NT2/D1 (cell line): Measurements from ENCODE around the gene GNAI3.

Experiments used
- DNase-seq: peaks from one replicate; pipeline ENCODE4 v3.0.0-alpha.2; 2011; ENCODE audit warnings: low read depth, low spot score
- H3K27me3 ChIP-seq: 2 replicates; pipeline ENCODE4 v1.6.0; 2011; ENCODE audit warnings: mild to moderate bottlenecking; ENCODE audit not compliant: insufficient read length, insufficient read depth
- H3K36me3 ChIP-seq: 2 replicates; pipeline ENCODE4 v1.6.1; 2011; ENCODE audit warnings: mild to moderate bottlenecking, low read length, mixed read lengths; ENCODE audit not compliant: insufficient read depth, insufficient read length
- H3K4me1 ChIP-seq: 2 replicates; pipeline ENCODE4 v1.5.1; 2011; ENCODE audit not compliant: insufficient read depth, insufficient read length
- H3K4me3 ChIP-seq: 2 replicates; pipeline ENCODE4 v1.5.1; 2011; ENCODE audit warnings: low read depth; ENCODE audit not compliant: insufficient read length
- H3K9ac ChIP-seq: 2 replicates; pipeline ENCODE4 v1.6.0; 2011; ENCODE audit warnings: low read depth; ENCODE audit not compliant: insufficient read length
- H3K9me3 ChIP-seq: 2 replicates; pipeline ENCODE4 v1.5.1; 2011; ENCODE audit warnings: mild to moderate bottlenecking, low read length; ENCODE audit not compliant: insufficient read depth
- SUZ12 ChIP-seq: IDR thresholded peaks from 2 replicates; pipeline ENCODE4 v1.6.1; 2011; ENCODE audit not compliant: insufficient read length, insufficient read depth; ENCODE audit errors: extremely low read depth
- YY1 ChIP-seq: IDR thresholded peaks from 2 replicates; pipeline ENCODE4 v1.6.1; 2011; ENCODE audit not compliant: insufficient read length, insufficient read depth
- ZNF274 ChIP-seq: IDR thresholded peaks from 2 replicates; pipeline ENCODE4 v1.6.1; 2011; ENCODE audit warnings: mild to moderate bottlenecking, low read depth, low read length

The GNAI3 gene

DNA sequence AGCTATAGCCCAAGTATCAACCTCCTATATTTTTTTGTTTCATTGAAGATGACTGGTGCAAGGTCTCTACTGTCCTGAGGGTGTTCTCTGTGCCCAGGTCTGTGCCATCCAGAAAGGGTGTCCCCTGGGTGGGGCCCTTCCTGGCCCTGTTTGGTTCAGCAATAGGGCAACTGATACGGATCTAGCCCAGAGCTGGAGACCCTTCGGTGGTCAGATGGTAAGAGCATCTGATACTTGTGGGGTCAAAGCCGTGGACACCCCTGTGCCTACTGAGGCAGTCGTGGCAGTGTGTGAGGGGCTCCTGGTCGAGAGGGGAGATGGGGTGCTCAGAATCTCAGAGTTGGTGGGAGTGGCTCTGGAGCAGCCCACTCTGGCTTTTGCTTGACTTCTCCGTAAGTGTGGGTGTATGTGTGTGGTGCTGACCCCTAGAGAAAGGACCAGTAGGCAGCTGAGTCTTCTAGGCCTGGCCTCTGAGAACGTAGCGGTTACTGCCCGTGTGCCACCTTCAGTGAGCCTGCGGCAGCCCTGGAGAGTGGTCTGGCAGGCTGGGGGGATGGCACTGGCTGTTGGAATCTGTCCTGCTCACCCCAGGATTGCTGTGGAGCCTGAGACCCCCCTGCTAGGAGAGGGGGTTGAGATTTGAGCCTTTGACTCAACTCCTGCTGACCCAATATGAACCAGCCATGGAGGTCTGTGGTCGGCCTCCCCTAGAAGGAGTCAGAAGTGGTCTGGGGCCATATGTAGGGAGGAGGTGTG, 73.9 kb downstream of the GNAI3 start:
- DNase-seq = no peak
- Histone ChIP-seq H3K27me3 (no peaks in the 10 kb centered on the region), H3K4me3 (no peak overlapping the region)

DNA sequence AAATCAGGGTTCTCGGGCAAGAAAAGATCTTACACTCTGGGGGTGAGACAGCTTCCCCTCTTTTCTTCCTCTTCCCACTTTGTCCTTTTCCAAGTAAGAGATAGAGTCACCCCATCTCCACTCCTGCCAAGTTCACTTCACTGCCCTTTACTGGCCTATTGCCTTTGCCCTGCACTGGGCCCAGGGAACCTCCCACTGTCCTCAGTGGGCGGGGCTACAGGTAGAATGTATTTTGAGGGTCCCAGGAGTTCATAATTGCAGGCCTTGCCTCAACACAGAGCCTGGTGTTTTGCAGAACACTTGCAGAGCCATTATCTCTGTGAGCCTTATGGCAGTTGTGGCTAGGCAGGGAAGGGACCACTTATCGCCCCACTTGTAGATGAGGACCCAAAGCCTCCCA, 74.5 kb downstream of the GNAI3 start:
- Histone ChIP-seq H3K4me3 (no peak overlapping the region), H3K9me3 (no peaks in the 10 kb centered on the region), H3K27me3 (no peaks in the 10 kb centered on the region), H3K36me3 (peaks cover 47% of the 10 kb centered on the region), H3K9ac (no peak overlapping the region), H3K4me1 (peaks cover 35% of the 10 kb centered on the region)
- DNase-seq = no peak
- TF ChIP-seq ZNF274 (no peak), SUZ12 (no peak), YY1 (no peak)

More for the DNA sequence above, 73.9 kb downstream of the GNAI3 start:
- H3K9ac ChIP-seq = peak overlapping the region; percentile 83
- H3K9me3 ChIP-seq = no peaks in the 10 kb centered on the region
- peaks cover 35% of the 10 kb centered on the region for H3K4me1 ChIP-seq
- TF ChIP-seq SUZ12 (no peak), YY1 (no peak), ZNF274 (no peak)
- peaks cover 42% of the 10 kb centered on the region for H3K36me3 ChIP-seq

DNA sequence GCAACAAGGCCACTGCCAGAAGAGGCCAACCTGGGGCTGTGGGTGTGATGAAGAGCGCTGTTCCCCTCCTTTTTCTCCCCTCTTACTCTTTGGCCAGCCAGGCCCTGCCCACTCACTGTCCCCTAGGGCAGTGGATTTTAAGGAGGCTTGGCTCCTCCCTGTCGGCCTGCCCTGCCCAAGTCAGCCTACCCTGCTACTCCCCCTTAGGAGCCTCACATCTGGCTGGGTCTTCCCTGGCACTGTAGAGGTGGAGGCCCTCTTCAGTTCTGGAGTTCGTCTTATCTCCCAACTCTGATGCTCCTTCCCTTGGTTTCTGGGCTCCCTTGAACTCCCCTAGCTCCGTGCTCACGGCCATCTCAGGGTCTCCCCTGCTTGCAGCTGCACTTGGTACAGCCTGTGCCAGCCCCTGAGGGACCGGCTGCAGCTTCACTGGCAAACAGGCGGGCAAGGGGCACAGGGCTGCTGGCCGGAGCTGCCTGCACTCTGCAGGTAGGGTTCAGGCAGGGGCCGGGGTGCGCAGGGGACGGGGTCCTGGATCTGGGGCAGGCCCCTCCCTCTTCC, 75.3 kb downstream of the GNAI3 start:
- Histone ChIP-seq H3K9ac (no peak overlapping the region), H3K9me3 (no peaks in the 10 kb centered on the region), H3K4me1 (peaks cover 35% of the 10 kb centered on the region), H3K4me3 (no peak overlapping the region), H3K36me3 (peaks cover 55% of the 10 kb centered on the region), H3K27me3 (no peaks in the 10 kb centered on the region)
- no peak for TF ChIP-seq ZNF274
- no peak for TF ChIP-seq SUZ12
- TF ChIP-seq YY1 = no peak
- no peak for DNase-seq

DNA sequence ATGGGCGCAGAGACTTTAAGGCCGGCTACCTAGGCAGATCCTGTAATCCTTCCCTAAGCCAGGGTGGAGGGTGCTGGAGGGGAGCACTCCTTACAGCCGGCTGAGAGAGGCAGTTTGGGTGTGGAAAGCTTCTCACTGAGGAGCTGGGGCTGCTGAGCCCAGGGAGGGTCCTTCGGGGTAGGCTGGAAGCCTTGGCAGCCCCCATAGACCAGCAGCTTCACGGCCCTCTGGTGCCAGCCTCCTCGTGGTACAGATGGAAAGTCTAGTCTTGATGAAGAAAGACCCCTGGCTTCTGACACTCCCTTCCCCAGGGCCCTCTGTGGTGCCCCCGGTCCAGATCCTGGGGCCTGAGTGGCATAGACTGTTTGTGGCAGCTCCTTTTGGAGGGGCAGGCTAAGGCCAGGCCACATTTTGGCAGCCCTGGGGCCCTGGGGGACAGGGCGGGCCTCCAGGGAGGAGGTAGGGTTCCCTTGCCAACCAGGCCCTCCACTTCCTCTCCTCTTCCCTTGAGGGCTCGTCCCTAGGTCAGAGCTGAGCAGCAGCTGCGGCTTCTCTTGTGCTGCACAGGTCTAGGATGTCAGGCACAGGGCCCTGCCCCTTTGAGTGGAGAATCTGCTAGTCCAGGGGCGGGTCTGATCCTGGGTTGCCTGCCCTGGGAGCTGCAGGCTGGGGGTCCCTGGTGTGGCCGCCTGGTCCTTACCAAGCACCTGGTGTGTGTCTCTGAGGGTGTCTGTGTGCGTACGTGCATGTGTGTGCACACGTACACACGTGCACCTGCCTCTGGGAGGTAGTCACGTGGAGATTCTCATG, 76.0 kb downstream of the GNAI3 start:
- DNase-seq = no peak
- TF ChIP-seq SUZ12 (no peak), YY1 (no peak), ZNF274 (no peak)
- Histone ChIP-seq H3K27me3 (no peaks in the 10 kb centered on the region), H3K36me3 (peaks cover 62% of the 10 kb centered on the region), H3K4me3 (no peak overlapping the region), H3K9me3 (no peaks in the 10 kb centered on the region), H3K9ac (peak overlapping the region; percentile 39), H3K4me1 (peaks cover 35% of the 10 kb centered on the region)

DNA sequence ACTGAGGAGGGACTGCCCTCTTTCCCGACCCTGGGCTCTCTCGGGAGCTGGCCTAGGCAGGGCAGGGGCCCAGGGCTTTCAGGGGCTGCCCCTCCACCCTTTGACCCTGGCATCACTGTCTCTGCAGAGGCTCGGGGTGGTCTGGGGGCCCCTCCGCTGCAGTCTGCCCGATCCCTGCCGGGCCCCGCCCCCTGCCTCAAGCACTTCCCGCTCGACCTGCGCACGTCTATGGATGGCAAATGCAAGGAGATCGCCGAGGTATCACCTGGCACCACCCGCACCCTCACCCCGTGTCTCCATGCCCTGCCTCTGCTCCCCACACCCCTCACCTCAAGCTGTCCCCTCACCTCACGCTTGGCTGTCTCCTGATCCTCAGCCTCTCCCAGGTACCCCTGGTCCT, 76.8 kb downstream of the GNAI3 start:
- Histone ChIP-seq H3K9ac (peak overlapping the region; percentile 21), H3K4me1 (peaks cover 35% of the 10 kb centered on the region), H3K36me3 (peaks cover 70% of the 10 kb centered on the region), H3K27me3 (no peaks in the 10 kb centered on the region), H3K4me3 (no peak overlapping the region), H3K9me3 (no peaks in the 10 kb centered on the region)
- no peak for TF ChIP-seq YY1
- TF ChIP-seq SUZ12 = no peak
- no peak for TF ChIP-seq ZNF274
- no peak for DNase-seq

DNA sequence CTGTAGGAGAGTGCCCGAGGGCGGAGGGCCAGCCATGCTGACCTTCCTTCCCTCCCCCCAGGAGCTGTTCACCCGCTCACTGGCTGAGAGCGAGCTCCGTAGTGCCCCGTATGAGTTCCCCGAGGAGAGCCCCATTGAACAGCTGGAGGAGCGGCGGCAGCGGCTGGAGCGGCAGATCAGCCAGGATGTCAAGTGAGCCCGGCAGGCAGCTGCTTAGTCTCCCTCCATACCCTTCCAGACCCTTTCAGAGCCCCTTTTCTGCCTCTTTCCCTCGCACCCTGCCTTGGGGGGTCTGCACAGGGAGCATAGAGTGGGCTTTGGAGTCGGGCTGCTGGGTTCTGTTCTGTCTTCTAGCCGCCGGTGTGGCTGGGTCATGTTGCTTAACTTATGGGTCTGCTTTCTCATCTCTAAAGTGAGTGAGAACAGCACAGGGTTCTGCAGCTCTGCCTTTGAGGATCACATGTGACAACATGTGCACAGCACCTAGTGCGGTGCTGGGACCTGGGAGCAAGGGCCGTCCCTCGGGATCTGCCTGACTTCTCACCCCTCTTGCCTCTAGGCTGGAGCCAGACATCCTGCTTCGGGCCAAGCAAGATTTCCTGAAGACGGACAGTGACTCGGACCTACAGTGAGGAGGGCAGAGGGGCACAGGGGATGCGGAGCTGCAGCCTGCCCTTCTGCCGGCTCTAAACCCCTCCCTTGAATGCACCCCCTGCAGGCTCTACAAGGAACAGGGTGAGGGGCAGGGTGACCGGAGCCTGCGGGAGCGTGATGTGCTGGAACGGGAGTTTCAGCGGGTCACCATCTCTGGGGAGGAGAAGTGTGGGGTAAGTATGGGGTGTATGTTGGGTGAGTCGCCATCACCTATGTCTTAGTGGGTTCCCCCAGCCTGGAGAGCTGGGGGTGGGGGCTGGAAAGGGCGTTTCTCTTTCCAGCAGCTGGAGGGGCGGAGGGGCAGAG, 77.5 kb downstream of the GNAI3 start:
- Histone ChIP-seq H3K4me1 (peaks cover 39% of the 10 kb centered on the region), H3K36me3 (peaks cover 75% of the 10 kb centered on the region), H3K9ac (no peak overlapping the region), H3K9me3 (no peaks in the 10 kb centered on the region), H3K4me3 (no peak overlapping the region), H3K27me3 (no peaks in the 10 kb centered on the region)
- TF ChIP-seq SUZ12 (no peak), ZNF274 (no peak), YY1 (no peak)
- DNase-seq = no peak
